Pancreas (tissue), 10 donors: ENCODE data around the gene GAGE10. TPM values are rescaled to one million over a fixed set of nuclear protein-coding genes. Genes with fewer than 3 reads are reported as not detected.
"Not testable (repeated sequence)": the region's sequence is repeated elsewhere in the genome, so short reads cannot be mapped to it uniquely, and the experiment has no call there.

Experiments
- ATAC-seq, 4 donors: fragments of 200-7000 bp; cut with Tn5 transposase; one replicate each; pipeline versions ENCODE4 v1.8.0 to v1.9.1; 2020; ENCODE audit warnings: mild to moderate bottlenecking in 4 of 4, moderate library complexity in 4 of 4
- DNase-seq, 6 donors: peaks; one replicate each; pipeline ENCODE4 v3.0.0-alpha.2; 2020
- FAIRE-seq: peaks from 2 replicates; lab custom pipeline; 2012; peaks lifted over from hg19 to GRCh38; lab: Jason Lieb, UNC
- H3K27ac ChIP-seq, 4 donors: fragments of 200-600 bp; sonication (generic); 1 replicate in 3 of 4; 2 replicates in 1 of 4; pipeline versions ENCODE4 v1.5.0 to v1.8.0; 2020
- H3K27me3 ChIP-seq, 4 donors: fragments of 200-600 bp; one replicate each; pipeline ENCODE4 v1.8.0; 2021
- H3K36me3 ChIP-seq, 3 donors: fragments of 200-600 bp; sonication (generic) in 1 of 3; one replicate each; pipeline versions ENCODE4 v1.5.0 to v1.8.0; 2020 to 2021
- H3K4me1 ChIP-seq, 3 donors: fragments of 200-600 bp; one replicate each; pipeline ENCODE4 v1.8.0; 2021
- H3K4me3 ChIP-seq, 4 donors: fragments of 200-600 bp; sonication (generic) in 2 of 4; one replicate each; pipeline versions ENCODE4 v1.5.0 to v1.8.0; 2020 to 2021
- H3K9me3 ChIP-seq, 4 donors: fragments of 200-600 bp; one replicate each; pipeline ENCODE4 v1.8.0; 2021
- CTCF ChIP-seq, 4 donors: fragments of 200-600 bp; sonication (generic) in 3 of 4; IDR thresholded peaks; one replicate each; pipeline versions ENCODE4 v1.5.0 to v1.8.0; 2021; ENCODE audit warnings: antibody characterized with exemption in 4 of 4
- WGBS, 2 donors: extraction: QIAGEN DNeasy Blood & Tissue Kit; methylation state at CpG; one replicate each; pipeline ENCODE4 v1.1.7; 2013; 5-methylcytosine and 5-hydroxymethylcytosine counted together
- intact Hi-C, 3 donors: fragments of 100-400 bp; cut with DNase I; formaldehyde crosslinking; loops; one replicate each; pipeline versions ENCODE4 v1.11.1 to v1.14.2; 2022
- polyA plus RNA-seq, 2 donors: library from polyadenylated mRNA; stranded (reverse); fragments of 200-250 nt; gene quantifications; one replicate each; pipeline ENCODE4 v1.2.3, GENCODE V29; 2013
- total RNA-seq, 6 donors: library from RNA; stranded (reverse); fragmentation: NEBNext Ultra II Directional in 4 of 6; extraction: Animal tissue kit (Norgen Biotek cat#: 25700) in 4 of 6; gene quantifications; one replicate each; pipeline versions ENCODE4 v1.2.1 to v1.2.4, GENCODE V29; 2021 to 2023
- donor health status: healthy with polysubstance abuse.
- donor health status: DM: no; HTN: no; CAD: no; lungs with moderate emphysema.
- donor health status: DM: no; HTN: no; CAD: no.
- donor health status: control.
- donor health status: control.
- donor health status: Bipolar disorder and iron deficiency.
- donor health status: DM: yes; HTN: yes; CAD: no.
- donor health status: DM: no; HTN: no; CAD: no.
- donor health status: DM: no; HTN: no; CAD: no.
- donor health status: DM: yes; HTN: yes; CAD: no.

GAGE10 gene
- total and polyA plus RNA-seq, 8 donors = not detected

DNA sequence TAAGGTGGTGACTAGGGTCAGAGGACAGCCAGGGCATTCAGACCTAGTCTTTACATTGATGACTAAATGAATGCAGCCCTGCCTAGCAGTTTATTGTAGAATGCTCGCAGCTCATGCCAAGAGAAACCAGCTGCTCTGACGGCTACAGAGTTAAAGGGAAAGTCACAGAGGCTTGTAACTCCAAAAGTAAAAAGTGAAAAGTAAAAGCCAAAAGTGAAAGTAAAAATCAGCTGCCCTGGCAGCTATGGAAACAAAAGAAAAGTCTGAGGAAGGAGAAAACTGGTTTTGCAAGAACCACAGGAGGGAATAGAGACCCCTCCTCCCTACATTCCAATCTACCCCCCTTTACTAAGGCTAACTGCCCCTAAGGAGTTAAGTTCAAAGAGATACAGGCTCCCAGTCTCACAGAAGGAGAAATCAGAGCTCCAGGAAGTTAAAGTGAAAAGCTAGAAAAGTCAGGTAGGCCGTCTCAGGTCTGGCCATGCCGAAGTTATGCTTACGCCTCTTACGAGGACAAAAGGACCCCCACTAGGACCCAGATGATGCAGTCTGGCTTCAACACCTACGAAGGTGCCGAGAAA lies 6.0 kb downstream of the GAGE10 start:
- Histone ChIP-seq H3K36me3 (no peaks in the 10 kb centered on the region), H3K27me3 (peaks cover 0 to 9% (median 0%) of the 10 kb centered on the region in 4 donors), H3K4me3 (peak overlapping the region in 3 of 4 donors; percentile 5 to 34 (median 26)), H3K27ac (peak overlapping the region in 3 of 4 donors; percentile 16 to 65 (median 63)), H3K4me1 (peaks cover 0 to 7% (median 0%) of the 10 kb centered on the region in 3 donors), H3K9me3 (no peaks in the 10 kb centered on the region)
- peak; percentile 99 for FAIRE-seq
- peak; percentile 60 to 76 (median 69) for ATAC-seq
- TF ChIP-seq CTCF (IDR thresholded peaks at IDR 0.05) = no peak
- DNase-seq = no peak
- 1 to 21% methylated on average over 8 of the region's 8 CpGs for WGBS, 2 donors
- intact Hi-C loops = no loop called here

DNA sequence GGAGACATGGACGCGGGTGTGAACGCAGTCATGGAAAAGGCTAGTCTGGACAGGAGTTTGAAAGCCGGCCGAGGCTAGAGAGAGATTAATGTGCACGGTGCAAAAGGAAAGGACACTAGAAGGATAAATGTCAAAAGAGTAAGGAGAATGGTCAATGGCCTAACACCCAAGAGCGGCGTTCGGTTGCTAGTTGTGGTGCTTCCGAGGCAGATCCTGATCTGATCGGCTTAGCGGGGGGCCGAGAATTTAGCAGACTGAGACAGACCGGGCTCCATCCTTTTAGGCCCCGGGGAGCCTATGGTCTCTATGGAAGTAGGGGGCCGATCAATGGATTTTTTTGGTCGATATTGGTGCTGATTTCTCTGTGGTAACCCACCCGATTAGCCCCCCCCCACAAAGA lies 6.9 kb downstream of the GAGE10 start:
- 80 to 84% methylated on average over 18 of the region's 18 CpGs for WGBS, 2 donors
- H3K27ac ChIP-seq = no peak overlapping the region

GRCh38 chrX:49312176-49312575 lies 8.7 kb downstream of the GAGE10 start:
- Histone ChIP-seq H3K4me3 (no peak overlapping the region), H3K4me1 (peaks cover 0 to 7% (median 0%) of the 10 kb centered on the region in 3 donors), H3K9me3 (no peaks in the 10 kb centered on the region), H3K36me3 (no peaks in the 10 kb centered on the region), H3K27ac (no peak overlapping the region), H3K27me3 (no peaks in the 10 kb centered on the region)
- no peak for TF ChIP-seq CTCF (IDR thresholded peaks at IDR 0.05)
- no peak for ATAC-seq
- intact Hi-C loops = no loop called here
- 67 to 72% methylated on average over 2 of the region's 2 CpGs for WGBS, 2 donors
- DNase-seq = no peak
- FAIRE-seq = no peak

More for the DNA sequence above, 6.9 kb downstream of the GAGE10 start:
- ATAC-seq = no peak
- Histone ChIP-seq H3K27me3 (peaks cover 0 to 9% (median 0%) of the 10 kb centered on the region in 4 donors), H3K4me3 (no peak overlapping the region), H3K9me3 (no peaks in the 10 kb centered on the region), H3K4me1 (peaks cover 0 to 7% (median 0%) of the 10 kb centered on the region in 3 donors), H3K36me3 (no peaks in the 10 kb centered on the region)
- no peak for TF ChIP-seq CTCF (IDR thresholded peaks at IDR 0.05)
- intact Hi-C loops = no loop called here
- no peak for DNase-seq
- no peak for FAIRE-seq

DNA sequence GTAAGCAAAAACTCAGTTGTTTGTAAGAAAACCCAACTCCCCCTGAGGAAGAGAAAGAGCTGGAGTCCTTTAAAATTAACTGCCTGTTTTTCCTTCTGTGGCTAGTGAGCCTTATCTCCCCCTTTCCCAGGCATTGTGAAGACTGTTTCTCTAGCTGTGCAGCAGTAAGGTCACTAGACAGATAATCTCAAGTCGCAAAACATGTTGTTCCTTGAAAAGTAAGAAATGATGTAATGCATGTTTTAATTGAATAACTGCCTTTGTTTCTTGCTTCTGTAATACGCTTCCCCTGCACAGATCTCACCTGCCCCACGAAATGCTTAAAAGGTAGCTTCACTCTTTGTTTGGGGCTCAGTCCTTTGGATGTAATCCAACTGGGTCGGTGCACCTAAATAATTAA lies 12.6 kb downstream of the GAGE10 start:
- no peak for FAIRE-seq
- H3K4me3 ChIP-seq = no peak overlapping the region
- ATAC-seq = no peak
- no peaks in the 10 kb centered on the region for H3K4me1 ChIP-seq
- 37 to 51% methylated on average over 4 of the region's 4 CpGs for WGBS, 2 donors
- H3K27ac ChIP-seq = no peak overlapping the region
- H3K36me3 ChIP-seq = no peaks in the 10 kb centered on the region
- intact Hi-C loops = no loop called here
- no peak for DNase-seq
- no peaks in the 10 kb centered on the region for H3K27me3 ChIP-seq
- no peak for TF ChIP-seq CTCF (IDR thresholded peaks at IDR 0.05)
- no peaks in the 10 kb centered on the region for H3K9me3 ChIP-seq

- DNase-seq, H3K27me3 ChIP-seq, H3K36me3 ChIP-seq, intact Hi-C loops, H3K4me3 ChIP-seq, FAIRE-seq, H3K9me3 ChIP-seq, ATAC-seq, H3K4me1 ChIP-seq, H3K27ac ChIP-seq: not testable (repeated sequence)
- WGBS, 2 donors = no CpG with 5 or more reads among the region's 16 CpGs
Measured at GRCh38 chrX:49321737-49322136, 18.3 kb downstream of the GAGE10 start, which contains the start of gene GAGE12J. GAGE12J (plus strand) TSS chrX:49322037; CDS start chrX:49323194, 1,157 bp downstream.

DNA sequence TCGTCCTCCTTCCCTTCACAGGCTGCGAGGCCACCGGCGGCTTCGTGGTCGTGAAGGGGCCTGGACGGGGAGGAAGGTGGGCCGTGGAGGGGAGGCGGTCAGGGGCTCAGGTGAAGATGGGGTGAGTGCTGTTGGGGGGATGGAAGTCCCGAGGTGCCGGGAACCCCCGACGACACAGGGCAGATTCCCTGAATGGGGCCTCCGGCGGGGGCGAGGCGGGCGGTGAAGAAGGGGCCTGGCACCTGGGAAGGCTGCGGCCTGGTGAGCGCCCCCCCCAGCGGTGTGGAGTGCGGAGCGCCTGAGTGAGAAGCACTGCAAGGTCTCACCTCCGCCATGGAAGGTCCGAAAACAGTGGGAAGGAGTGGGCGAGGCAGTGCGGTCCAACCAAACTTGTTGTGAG lies 18.8 kb downstream of the GAGE10 start:
- H3K9me3 ChIP-seq, H3K36me3 ChIP-seq, H3K4me1 ChIP-seq, ATAC-seq, H3K27me3 ChIP-seq, intact Hi-C loops, FAIRE-seq, H3K27ac ChIP-seq, H3K4me3 ChIP-seq: not testable (repeated sequence)
- WGBS, 2 donors = no CpG with 5 or more reads among the region's 27 CpGs
- DNase-seq = peak in 1 of 6 donors; percentile 33

DNA sequence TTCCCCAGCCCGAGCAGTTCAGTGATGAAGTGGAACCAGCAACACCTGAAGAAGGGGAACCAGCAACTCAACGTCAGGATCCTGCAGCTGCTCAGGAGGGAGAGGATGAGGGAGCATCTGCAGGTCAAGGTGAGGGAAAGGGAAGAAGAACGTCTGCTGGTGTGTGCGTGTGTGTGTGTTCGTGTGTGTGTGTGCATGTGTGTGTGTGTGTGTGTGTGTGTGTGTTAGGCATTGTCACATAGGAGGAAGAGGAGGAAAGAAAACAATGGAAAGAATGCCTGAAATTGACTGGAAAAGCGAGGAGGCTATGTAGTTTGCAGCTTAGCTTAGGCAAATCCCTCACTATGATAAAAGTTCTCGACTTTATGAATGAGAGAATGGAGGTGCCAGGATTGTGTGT lies 20.3 kb downstream of the GAGE10 start:
- FAIRE-seq, H3K4me1 ChIP-seq, H3K27ac ChIP-seq, H3K4me3 ChIP-seq, DNase-seq, H3K36me3 ChIP-seq, H3K27me3 ChIP-seq, intact Hi-C loops, ATAC-seq, H3K9me3 ChIP-seq: not testable (repeated sequence)
- WGBS, 2 donors = 71% methylated on average over 1 of the region's 7 CpGs; no CpG with 5 or more reads in 1 of the 2 donors

DNA sequence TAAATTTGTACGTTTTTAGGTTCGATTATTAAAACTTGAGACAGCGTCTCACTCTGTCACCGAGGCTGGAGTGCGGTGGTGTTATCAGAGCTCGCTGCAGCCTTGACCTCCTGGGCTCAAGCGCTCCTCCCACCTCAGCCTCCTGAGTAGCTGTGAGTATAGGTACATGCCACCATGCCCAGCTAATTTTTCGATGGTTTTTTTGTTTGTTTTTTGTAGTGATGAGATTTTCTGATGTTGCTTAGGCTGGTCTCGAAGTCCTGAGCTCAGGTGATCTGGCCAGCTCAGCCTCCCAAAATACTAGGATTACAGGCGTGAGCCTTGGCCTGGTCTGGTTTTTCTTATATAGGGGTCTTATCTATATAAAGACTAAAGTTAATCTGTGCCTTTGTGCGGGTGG lies 27.0 kb downstream of the GAGE10 start:
- intact Hi-C loops, H3K4me3 ChIP-seq, H3K36me3 ChIP-seq, ATAC-seq, H3K27ac ChIP-seq, DNase-seq, H3K27me3 ChIP-seq, H3K9me3 ChIP-seq, H3K4me1 ChIP-seq, FAIRE-seq: not testable (repeated sequence)
- 74 to 76% methylated on average over 3 of the region's 11 CpGs for WGBS, 2 donors
